Heart right ventricle (tissue), 16 donors: ENCODE measurements around the gene KISS1R. TPM values are rescaled to one million over a fixed set of nuclear protein-coding genes. Genes with fewer than 3 reads are reported as not detected.
A peak's percentile ranks its signal among the peaks of the same experiment; 100 is the strongest.

Source experiments
- ATAC-seq, 8 donors: fragments of 200-7000 bp; cut with Tn5 transposase; one replicate each; pipeline ENCODE4 v1.9.1; 2020; ENCODE audit warnings: mild to moderate bottlenecking in 8 of 8, moderate library complexity in 8 of 8, moderate number of reproducible peaks in 1 of 8
- DNase-seq, 2 donors: peaks; one replicate each; pipeline ENCODE4 v3.0.0-alpha.2; 2020
- H3K27ac ChIP-seq, 10 donors: fragments of 200-600 bp; sonication (generic) in 2 of 10; one replicate each; pipeline versions ENCODE4 v1.5.0 to v1.8.0; 2020 to 2022; ENCODE audit warnings: mild to moderate bottlenecking in 3 of 10
- H3K27me3 ChIP-seq, 7 donors: fragments of 200-600 bp; one replicate each; pipeline ENCODE4 v1.8.0; 2021 to 2022; ENCODE audit warnings: mild to moderate bottlenecking in 2 of 7
- H3K36me3 ChIP-seq, 9 donors: fragments of 200-600 bp; sonication (generic) in 1 of 9; one replicate each; pipeline versions ENCODE4 v1.5.0 to v1.8.0; 2020 to 2022; ENCODE audit warnings: mild to moderate bottlenecking in 2 of 9
- H3K4me1 ChIP-seq, 9 donors: fragments of 200-600 bp; sonication (generic) in 1 of 9; one replicate each; pipeline versions ENCODE4 v1.5.0 to v1.8.0; 2020 to 2022; ENCODE audit warnings: mild to moderate bottlenecking in 4 of 9
- H3K4me3 ChIP-seq, 10 donors: fragments of 200-600 bp; sonication (generic) in 2 of 10; one replicate each; pipeline versions ENCODE4 v1.5.0 to v1.8.0; 2020 to 2022; ENCODE audit warnings: mild to moderate bottlenecking in 7 of 10, moderate library complexity in 2 of 10
- H3K9me3 ChIP-seq, 11 donors: fragments of 200-600 bp in 10 of 11; sonication (generic) in 2 of 11; one replicate each; pipeline versions ENCODE4 v1.5.0 to v1.8.0; 2013 to 2022; ENCODE audit warnings: mild to moderate bottlenecking in 2 of 11, control low read depth in 1 of 11, moderate library complexity in 1 of 11
- WGBS, 2 donors: extraction: QIAGEN DNeasy Blood & Tissue Kit; methylation state at CpG; one replicate each; pipeline ENCODE4 v1.1.7; 2013; ENCODE audit warnings: inconsistent platforms in 1 of 2; 5-methylcytosine and 5-hydroxymethylcytosine counted together
- intact Hi-C, 10 donors: fragments of 100-400 bp; cut with DNase I; formaldehyde crosslinking; loops; one replicate each; pipeline versions ENCODE4 v1.11.1 to v1.14.2; 2022
- polyA plus RNA-seq, 2 donors: library from polyadenylated mRNA; stranded (reverse); fragments of 200-250 nt; gene quantifications; one replicate each; pipeline ENCODE4 v1.2.3, GENCODE V29; 2013
- total RNA-seq, 10 donors: library from RNA; stranded (reverse); fragmentation: NEBNext Ultra II Directional in 3 of 10; extraction: Animal tissue kit (Norgen Biotek cat#: 25700) in 3 of 10; gene quantifications; one replicate each; pipeline versions ENCODE4 v1.2.1 to v1.2.4, GENCODE V29; 2021 to 2023
- TF ChIP-seq, protein P1 (sequence below), 9 donors: fragments of 200-600 bp; sonication (generic) in 2 of 9; IDR thresholded peaks; one replicate each; pipeline versions ENCODE4 v1.5.0 to v1.8.0; 2021 to 2022; ENCODE audit warnings: antibody characterized with exemption in 9 of 9, mild to moderate bottlenecking in 5 of 9, moderate library complexity in 1 of 9
- donor health status: Arrhythmogenic right ventricular cardiomyopathy.
- donor health status: ischemic (EF 13 %, LVEDD 7.1; RV severe dilation, severe dysfunction).
- donor health status: healthy with polysubstance abuse.
- donor health status: DM: no; HTN: yes; CAD: no.
- donor health status: DM: no; HTN: no; CAD: no.
- donor health status: ischemic (EF 25% LVEDD 6.9; RV normal size, moderate dysfunction).
- donor health status: ischemic (EF 25% LVEDD 5.7; RV mildly dilated, moderate dysfunction).
- donor health status: healthy.
- donor health status: DM: yes; HTN: yes; CAD: no.
- donor health status: Ischemic cardiomyopathy.
- donor health status: ischemic (EF 35%, LVEDD 5.7; RV mildly dilated, moderate dysfunction).
- donor health status: nonischemic (EF 11% LVEDD 7.7; RV severe dilation, severe dysfunction).
- donor health status: DM: yes; HTN: yes; CAD: no.
- donor health status: PGD.
- donor health status: ischemic (EF 29% LVEDD 5.4; RV normal size, mild dysfunction).
- donor health status: nonischemic (EF 23%, LVEDD 6.1; RV moderate dilation, normal function).

The KISS1R gene
- total and polyA plus RNA-seq, 12 donors, result not detected

DNA sequence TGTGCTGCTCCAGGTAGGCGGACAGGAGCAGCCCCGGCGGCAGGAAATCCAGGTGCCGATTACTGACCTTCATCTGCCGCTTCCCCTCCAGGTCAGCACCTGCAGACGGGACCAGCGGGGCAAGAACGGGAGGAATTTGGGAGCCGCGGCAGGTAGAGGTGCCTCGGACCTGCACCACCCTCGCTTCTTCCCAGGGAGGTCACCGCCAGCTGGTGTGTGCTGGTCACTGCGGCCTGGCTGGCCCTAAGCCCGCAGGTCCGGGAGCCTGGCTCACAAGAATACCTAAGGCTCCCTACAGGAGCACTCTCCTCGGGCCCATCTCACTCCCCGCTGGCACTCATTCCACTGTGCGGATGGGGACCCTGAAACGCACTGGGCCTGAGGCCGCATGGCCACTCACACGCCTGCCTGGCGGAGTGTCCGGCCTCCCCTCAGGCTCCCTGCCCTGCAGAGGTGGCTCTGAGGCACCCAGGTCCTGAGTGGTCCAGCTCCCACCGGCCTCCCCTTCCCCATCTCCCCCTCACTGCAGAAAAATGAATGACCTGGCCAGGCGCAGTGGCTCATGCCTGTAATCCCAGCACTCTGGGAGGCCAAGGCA, 19.6 kb upstream of the KISS1R start:
- H3K27me3 ChIP-seq, result no peaks in the 10 kb centered on the region
- DNase-seq, result no peak
- H3K27ac ChIP-seq, result no peak overlapping the region
- no peaks in the 10 kb centered on the region for H3K9me3 ChIP-seq
- TF ChIP-seq, protein P1, sequence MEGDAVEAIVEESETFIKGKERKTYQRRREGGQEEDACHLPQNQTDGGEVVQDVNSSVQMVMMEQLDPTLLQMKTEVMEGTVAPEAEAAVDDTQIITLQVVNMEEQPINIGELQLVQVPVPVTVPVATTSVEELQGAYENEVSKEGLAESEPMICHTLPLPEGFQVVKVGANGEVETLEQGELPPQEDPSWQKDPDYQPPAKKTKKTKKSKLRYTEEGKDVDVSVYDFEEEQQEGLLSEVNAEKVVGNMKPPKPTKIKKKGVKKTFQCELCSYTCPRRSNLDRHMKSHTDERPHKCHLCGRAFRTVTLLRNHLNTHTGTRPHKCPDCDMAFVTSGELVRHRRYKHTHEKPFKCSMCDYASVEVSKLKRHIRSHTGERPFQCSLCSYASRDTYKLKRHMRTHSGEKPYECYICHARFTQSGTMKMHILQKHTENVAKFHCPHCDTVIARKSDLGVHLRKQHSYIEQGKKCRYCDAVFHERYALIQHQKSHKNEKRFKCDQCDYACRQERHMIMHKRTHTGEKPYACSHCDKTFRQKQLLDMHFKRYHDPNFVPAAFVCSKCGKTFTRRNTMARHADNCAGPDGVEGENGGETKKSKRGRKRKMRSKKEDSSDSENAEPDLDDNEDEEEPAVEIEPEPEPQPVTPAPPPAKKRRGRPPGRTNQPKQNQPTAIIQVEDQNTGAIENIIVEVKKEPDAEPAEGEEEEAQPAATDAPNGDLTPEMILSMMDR (IDR thresholded peaks at IDR 0.05), result no peak
- no peak for ATAC-seq
- 92% methylated on average over 26 of the region's 26 CpGs for WGBS, 2 donors
- peaks cover 0 to 8% (median 0%) of the 10 kb centered on the region in 9 donors for H3K4me1 ChIP-seq
- no peak overlapping the region for H3K4me3 ChIP-seq
- intact Hi-C loops, result no loop called here
- H3K36me3 ChIP-seq, result peaks cover 0 to 54% (median 0%) of the 10 kb centered on the region in 9 donors

DNA sequence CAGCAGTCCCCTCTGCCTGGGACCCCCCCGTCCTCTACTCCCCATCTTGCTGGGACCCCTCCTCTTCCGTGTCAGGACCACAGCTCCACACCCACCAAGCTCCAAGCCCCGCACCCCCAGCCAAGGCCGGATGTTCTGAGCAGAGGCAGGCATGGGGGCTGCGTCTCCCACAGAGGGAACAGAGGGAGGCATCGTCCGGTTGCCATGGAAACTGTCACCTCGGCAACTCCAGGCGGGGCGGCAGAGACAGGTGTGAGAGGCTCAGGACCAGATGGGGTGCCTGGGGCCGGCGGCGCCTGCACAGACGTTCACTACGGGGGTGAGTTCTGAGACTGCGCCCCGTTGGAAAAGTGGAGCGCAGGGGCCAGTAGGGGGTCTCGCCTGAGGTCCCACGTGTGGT, 18.5 kb upstream of the KISS1R start:
- no peaks in the 10 kb centered on the region for H3K27me3 ChIP-seq
- H3K4me1 ChIP-seq, result peaks cover 0 to 5% (median 0%) of the 10 kb centered on the region in 9 donors
- ATAC-seq (no peak), DNase-seq (no peak)
- TF ChIP-seq, protein P1 (IDR thresholded peaks at IDR 0.05), result no peak
- H3K4me3 ChIP-seq, result no peak overlapping the region
- H3K36me3 ChIP-seq, result peaks cover 0 to 55% (median 0%) of the 10 kb centered on the region in 9 donors
- no peaks in the 10 kb centered on the region for H3K9me3 ChIP-seq
- H3K27ac ChIP-seq, result no peak overlapping the region
- intact Hi-C loops, result no loop called here
- 82 to 87% methylated on average over 20 of the region's 20 CpGs for WGBS, 2 donors

DNA sequence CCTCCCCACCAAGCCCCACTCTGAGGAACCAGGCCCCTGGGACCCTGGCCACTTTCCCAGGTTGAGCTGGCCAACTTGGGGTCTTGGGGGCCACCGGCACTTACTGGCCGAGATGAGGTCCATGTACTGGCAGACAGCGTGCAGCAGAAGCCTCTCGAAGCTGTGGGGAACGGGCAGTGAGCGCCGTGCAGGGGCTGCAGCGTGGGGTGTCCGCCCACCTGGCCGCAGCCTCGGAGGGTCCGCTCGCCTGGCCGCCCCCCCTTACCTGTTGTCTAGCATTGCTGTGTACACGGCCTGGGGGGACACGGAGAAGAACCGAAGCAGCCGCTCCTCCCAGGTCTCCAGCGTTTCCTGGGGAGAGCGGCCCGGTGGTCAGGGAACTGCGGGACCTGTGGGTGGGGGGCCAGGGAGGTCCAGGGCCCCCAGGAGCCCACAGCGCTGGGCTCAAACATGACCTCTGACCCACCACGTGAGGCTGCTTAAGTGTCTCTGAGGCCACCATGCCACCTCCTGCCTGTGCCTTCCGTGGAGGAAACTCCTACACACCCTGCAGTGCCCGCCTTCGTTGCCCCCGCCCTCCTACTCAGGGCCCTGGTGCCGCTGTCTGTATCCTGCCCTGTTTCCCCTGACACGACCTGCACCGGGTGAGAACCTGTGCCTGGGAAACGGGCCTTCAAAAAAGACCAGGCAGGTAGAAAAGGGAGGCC, 17.6 kb upstream of the KISS1R start:
- TF ChIP-seq, protein P1 (IDR thresholded peaks at IDR 0.05), result no peak
- ATAC-seq, result peak in 1 of 8 donors; percentile 18
- Histone ChIP-seq H3K9me3 (no peaks in the 10 kb centered on the region), H3K27ac (no peak overlapping the region), H3K27me3 (no peaks in the 10 kb centered on the region), H3K36me3 (peaks cover 0 to 55% (median 0%) of the 10 kb centered on the region in 9 donors), H3K4me3 (no peak overlapping the region), H3K4me1 (no peaks in the 10 kb centered on the region)
- no peak for DNase-seq
- intact Hi-C loops, result no loop called here
- 92 to 93% methylated on average over 30 to 32 of the region's 32 CpGs for WGBS, 2 donors

DNA sequence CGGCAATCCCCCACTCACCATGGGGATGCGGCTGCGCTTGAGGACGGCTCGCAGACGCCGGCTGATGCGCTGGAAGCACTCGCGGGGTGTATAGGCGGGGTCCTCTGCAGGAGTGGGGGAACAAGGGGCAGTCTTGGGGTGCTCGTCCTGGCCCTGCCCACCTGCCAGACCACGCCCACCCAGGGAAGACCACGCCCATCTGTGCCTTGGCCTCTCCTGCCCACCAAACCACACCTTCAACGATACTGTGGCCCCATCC, 17.2 kb upstream of the KISS1R start:
- H3K27ac ChIP-seq, result no peak overlapping the region
- H3K4me3 ChIP-seq, result no peak overlapping the region
- no peaks in the 10 kb centered on the region for H3K9me3 ChIP-seq
- WGBS, 2 donors, result 94 to 97% methylated on average over 14 to 15 of the region's 15 CpGs
- intact Hi-C loops, result no loop called here
- TF ChIP-seq, protein P1 (IDR thresholded peaks at IDR 0.05), result no peak
- no peaks in the 10 kb centered on the region for H3K27me3 ChIP-seq
- peaks cover 0 to 55% (median 0%) of the 10 kb centered on the region in 9 donors for H3K36me3 ChIP-seq
- DNase-seq, result no peak
- no peak for ATAC-seq
- no peaks in the 10 kb centered on the region for H3K4me1 ChIP-seq
